GM23338 (cell line): ENCODE data around the gene ZNF579. TPM values are rescaled to one million over a fixed set of nuclear protein-coding genes. Genes with fewer than 3 reads are reported as not detected.

Source experiments
- ATAC-seq: fragments of 200-7000 bp; cut with Tn5 transposase; 3 replicates; pipeline ENCODE4 v1.9.1; 2020
- DNase-seq: peaks from one replicate; pipeline ENCODE4 v3.0.0-alpha.2; 2015; ENCODE audit warnings: low spot score
- H2AFZ ChIP-seq: fragments of 200-600 bp; sonication (generic); 2 replicates; pipeline ENCODE4 v1.8.0; 2016; ENCODE audit warnings: antibody characterized with exemption, mild to moderate bottlenecking, moderate library complexity
- H3F3A ChIP-seq: fragments of 200-600 bp; sonication (generic); replicated peaks from 2 replicates; pipeline ENCODE4 v1.8.0; 2017; ENCODE audit warnings: antibody characterized with exemption, mixed run types, low read depth
- H3K27ac ChIP-seq: fragments of 200-600 bp; sonication (generic); 2 replicates; pipeline ENCODE4 v1.6.1; 2016; ENCODE audit warnings: low read depth
- H3K27me3 ChIP-seq: fragments of 200-600 bp; sonication (generic); 2 replicates; pipeline ENCODE4 v1.8.0; 2016; ENCODE audit warnings: mild to moderate bottlenecking, mixed run types, moderate library complexity; ENCODE audit not compliant: insufficient read depth
- H3K36me3 ChIP-seq: fragments of 200-600 bp; sonication (generic); 2 replicates; pipeline ENCODE4 v1.8.0; 2016; ENCODE audit warnings: mild to moderate bottlenecking; ENCODE audit not compliant: insufficient read depth
- H3K4me1 ChIP-seq: fragments of 200-600 bp; sonication (generic); 2 replicates; pipeline ENCODE4 v1.8.0; 2016; ENCODE audit warnings: mild to moderate bottlenecking, moderate library complexity; ENCODE audit not compliant: insufficient read depth
- H3K4me2 ChIP-seq: fragments of 200-600 bp; sonication (generic); 2 replicates; pipeline ENCODE4 v1.7.1; 2017; ENCODE audit warnings: mixed run types
- H3K4me3 ChIP-seq: fragments of 200-600 bp; sonication (generic); 2 replicates; pipeline ENCODE4 v1.6.1; 2016; ENCODE audit warnings: mixed run types
- H3K79me2 ChIP-seq: fragments of 200-600 bp; sonication (generic); replicated peaks from 2 replicates; pipeline ENCODE4 v1.8.0; 2017; ENCODE audit warnings: mild to moderate bottlenecking; ENCODE audit not compliant: insufficient read depth
- H3K9me2 ChIP-seq: fragments of 200-600 bp; sonication (generic); 2 replicates; pipeline ENCODE4 v1.8.0; 2017; ENCODE audit not compliant: insufficient read depth
- H4K20me1 ChIP-seq: fragments of 200-600 bp; sonication (generic); replicated peaks from 2 replicates; pipeline ENCODE4 v1.8.0; 2017; ENCODE audit warnings: mild to moderate bottlenecking; ENCODE audit not compliant: insufficient read depth
- H3K27ac Mint-ChIP-seq: 2 replicates; pipeline ENCODE4 v1.8.0; 2020; ENCODE audit warnings: inconsistent platforms, mild to moderate bottlenecking, moderate library complexity, mixed read lengths
- H3K27me3 Mint-ChIP-seq: 3 replicates; pipeline ENCODE4 v1.8.0; 2022; ENCODE audit warnings: low read depth, mild to moderate bottlenecking, moderate library complexity, mixed read lengths, inconsistent platforms; ENCODE audit not compliant: insufficient read depth, poor library complexity
- H3K36me3 Mint-ChIP-seq: 3 replicates; pipeline ENCODE4 v1.8.0; 2021; ENCODE audit warnings: low read depth, mild to moderate bottlenecking, inconsistent platforms, moderate library complexity, mixed read lengths
- H3K4me1 Mint-ChIP-seq: 3 replicates; pipeline ENCODE4 v1.8.0; 2020; ENCODE audit warnings: mild to moderate bottlenecking, inconsistent platforms, mixed read lengths
- H3K4me3 Mint-ChIP-seq: 3 replicates; pipeline ENCODE4 v1.8.0; 2021; ENCODE audit warnings: moderate library complexity, mild to moderate bottlenecking, inconsistent platforms, mixed read lengths
- H3K9me3 Mint-ChIP-seq: 3 replicates; pipeline ENCODE4 v1.8.0; 2020; ENCODE audit warnings: moderate library complexity, mild to moderate bottlenecking, inconsistent platforms, mixed read lengths
- CREB1 ChIP-seq: fragments of 250-450 bp; sonication (Bioruptor Pico); IDR thresholded peaks from 2 replicates; pipeline ENCODE4 v1.5.0; 2020; ENCODE audit warnings: low read depth, mild to moderate bottlenecking, moderate library complexity
- POLR2AphosphoS5 ChIP-seq: IDR thresholded peaks from 2 replicates; pipeline ENCODE4 v1.6.1; 2016; ENCODE audit warnings: antibody characterized with exemption, low read depth
- REST ChIP-seq: IDR thresholded peaks from one replicate; pipeline ENCODE4 v1.6.1; 2018; ENCODE audit warnings: antibody characterized with exemption; ENCODE audit not compliant: unreplicated experiment
- STAT1 ChIP-seq: IDR thresholded peaks from one replicate; pipeline ENCODE4 v1.6.1; 2016; ENCODE audit warnings: antibody characterized with exemption; ENCODE audit not compliant: unreplicated experiment
- polyA plus RNA-seq: library from polyadenylated mRNA; unstranded; fragments of >200 nt; fragmentation: Nextera tagmentation; extraction: Ambion mirVana; gene quantifications from 2 replicates; pipeline ENCODE4 v1.2.1, GENCODE V29; 2016
- total RNA-seq: library from RNA; depleted of rRNA; stranded (reverse); fragments of >200 nt; shearing (Covaris generic); gene quantifications from 2 replicates; pipeline ENCODE4 v1.2.3, GENCODE V29; 2014

ZNF579 gene
- total and polyA plus RNA-seq, 2 experiments from 2014 or later = 7.3 to 12.2 TPM

DNA sequence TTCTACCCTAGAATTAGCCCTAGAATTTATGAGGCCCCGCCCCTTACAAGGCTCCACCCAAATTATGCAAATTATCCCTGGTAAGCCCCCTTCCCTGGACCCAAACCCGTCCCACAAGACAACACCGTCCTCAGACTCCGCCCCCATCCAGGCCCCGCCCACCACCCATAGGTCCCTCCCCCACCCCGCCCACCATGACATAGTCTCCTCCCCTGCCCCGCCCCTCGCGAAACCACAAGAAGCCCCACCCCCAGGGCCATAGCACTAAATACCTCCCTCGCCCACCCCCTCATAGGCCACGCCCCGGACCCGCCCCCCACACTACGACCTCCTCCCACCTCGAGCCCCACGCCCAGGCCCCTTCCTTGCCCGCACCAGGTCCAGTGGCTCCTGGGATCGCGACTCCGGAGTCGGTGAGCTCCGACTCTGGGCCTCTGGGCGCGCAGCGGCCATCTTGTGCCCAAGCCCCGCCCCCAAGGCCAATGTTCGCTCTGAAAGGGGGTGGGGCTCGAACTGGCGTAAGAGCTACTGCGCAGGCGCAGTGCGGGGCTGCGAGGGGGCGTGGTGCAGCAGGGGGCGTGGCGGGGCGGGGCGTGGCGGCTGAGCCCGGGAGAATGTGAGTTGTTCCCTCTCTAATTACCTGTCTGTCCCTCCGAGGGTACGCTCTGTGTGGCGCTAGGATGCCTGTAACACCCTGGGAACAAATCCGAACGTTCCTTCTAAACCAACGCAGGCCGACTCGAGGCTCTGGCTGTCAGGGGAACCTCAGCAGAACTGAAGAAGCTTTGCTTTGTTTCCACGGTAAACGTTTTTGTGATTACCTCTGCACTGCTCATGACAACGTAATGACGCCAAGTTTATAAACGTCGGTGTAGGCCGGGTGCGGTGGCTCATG lies 43.7 kb upstream of the ZNF579 start, which contains the start of gene ZNF784:
Gene ZNF784, minus strand, starts transcription at position 458 of the 895 bp plus-strand sequence. Its CDS starts 5 bp downstream, at position 453.
- Mint-ChIP-seq H3K4me1 (peaks cover 13% of the 10 kb centered on the region; the same call in 2 of the 3 replicates), H3K9me3 (no peaks in the 10 kb centered on the region; the same call in 2 of the 3 replicates), H3K27me3 (peaks cover 20% of the 10 kb centered on the region), H3K4me3 (peak within 1 kb of the TSS; percentile 79), H3K36me3 (peaks cover 30% of the 10 kb centered on the region), H3K27ac (peak within 1 kb of the TSS; percentile 98)
- DNase-seq (peak; percentile 96), ATAC-seq (peak; percentile 95)
- H3K27me3 ChIP-seq = 0 out of 2 replicates have a peak, but pooled peaks cover 5% of the 10 kb centered on the region
- H2AFZ ChIP-seq = peak within 1 kb of the TSS; percentile 97; the same call in 1 of the 2 replicates
- TF ChIP-seq REST (no peak), POLR2AphosphoS5 (peak; percentile 84)
- peaks cover 9% of the 10 kb centered on the region for H3K79me2 ChIP-seq
- H4K20me1 ChIP-seq = peaks cover 5% of the 10 kb centered on the region
- no peaks in the 10 kb centered on the region; the same call in 1 of the 2 replicates for H3K4me1 ChIP-seq
- H3K27ac ChIP-seq = peak within 1 kb of the TSS; percentile 97
- H3K4me2 ChIP-seq = peak within 1 kb of the TSS; percentile 68
- peaks cover 12% of the 10 kb centered on the region for H3F3A ChIP-seq
- H3K4me3 ChIP-seq = peak within 1 kb of the TSS; percentile 69
- no peaks in the 10 kb centered on the region for H3K9me2 ChIP-seq
- no peaks in the 10 kb centered on the region for H3K36me3 ChIP-seq

- no peaks in the 10 kb centered on the region; the same call in 1 of the 2 replicates for H3K4me1 ChIP-seq
- Mint-ChIP-seq H3K27ac (peak overlapping the region; percentile 98; the same call in 1 of the 2 replicates), H3K9me3 (peaks cover 1% of the 10 kb centered on the region; the same call in 1 of the 3 replicates), H3K27me3 (peaks cover 20% of the 10 kb centered on the region), H3K36me3 (peaks cover 34% of the 10 kb centered on the region), H3K4me3 (peak overlapping the region; percentile 79), H3K4me1 (peaks cover 13% of the 10 kb centered on the region; the same call in 2 of the 3 replicates)
- no peaks in the 10 kb centered on the region for H3K36me3 ChIP-seq
- no peak overlapping the region for H2AFZ ChIP-seq
- H3K27ac ChIP-seq = no peak overlapping the region
- ATAC-seq (no peak), DNase-seq (no peak)
- H3K27me3 ChIP-seq = 0 out of 2 replicates have a peak, but pooled peaks cover 5% of the 10 kb centered on the region
- H4K20me1 ChIP-seq = peaks cover 5% of the 10 kb centered on the region
- peaks cover 12% of the 10 kb centered on the region for H3F3A ChIP-seq
- H3K9me2 ChIP-seq = no peaks in the 10 kb centered on the region
- H3K4me2 ChIP-seq = peak overlapping the region; percentile 19; the same call in 1 of the 2 replicates
- peak overlapping the region; percentile 35; the same call in 1 of the 2 replicates for H3K4me3 ChIP-seq
- no peak for TF ChIP-seq STAT1
- TF ChIP-seq CREB1 (CRISPR knock-in tag) = no peak
- H3K79me2 ChIP-seq = peaks cover 9% of the 10 kb centered on the region
Measured at GRCh38 chr19:55623561-55623960, 42.9 kb upstream of the ZNF579 start.
